DOHH2 (cell line): ENCODE data around the gene CDH5.

ENCODE experiments used
- EZH2phosphoT487 ChIP-seq: fragments of 200-600 bp; sonication (generic); IDR thresholded peaks from 2 replicates; pipeline ENCODE4 v1.6.1; 2017; ENCODE audit warnings: borderline replicate concordance, mild to moderate bottlenecking, antibody characterized with exemption, low read length, moderate library complexity, mixed read lengths
- TF ChIP-seq, protein P1 (sequence below): fragments of 200-600 bp; sonication (generic); IDR thresholded peaks from one replicate; pipeline ENCODE4 v1.5.1; 2014; ENCODE audit warnings: antibody characterized with exemption, mild to moderate bottlenecking, low read depth, low read length; ENCODE audit not compliant: poor library complexity, severe bottlenecking

- TF ChIP-seq, protein P1, sequence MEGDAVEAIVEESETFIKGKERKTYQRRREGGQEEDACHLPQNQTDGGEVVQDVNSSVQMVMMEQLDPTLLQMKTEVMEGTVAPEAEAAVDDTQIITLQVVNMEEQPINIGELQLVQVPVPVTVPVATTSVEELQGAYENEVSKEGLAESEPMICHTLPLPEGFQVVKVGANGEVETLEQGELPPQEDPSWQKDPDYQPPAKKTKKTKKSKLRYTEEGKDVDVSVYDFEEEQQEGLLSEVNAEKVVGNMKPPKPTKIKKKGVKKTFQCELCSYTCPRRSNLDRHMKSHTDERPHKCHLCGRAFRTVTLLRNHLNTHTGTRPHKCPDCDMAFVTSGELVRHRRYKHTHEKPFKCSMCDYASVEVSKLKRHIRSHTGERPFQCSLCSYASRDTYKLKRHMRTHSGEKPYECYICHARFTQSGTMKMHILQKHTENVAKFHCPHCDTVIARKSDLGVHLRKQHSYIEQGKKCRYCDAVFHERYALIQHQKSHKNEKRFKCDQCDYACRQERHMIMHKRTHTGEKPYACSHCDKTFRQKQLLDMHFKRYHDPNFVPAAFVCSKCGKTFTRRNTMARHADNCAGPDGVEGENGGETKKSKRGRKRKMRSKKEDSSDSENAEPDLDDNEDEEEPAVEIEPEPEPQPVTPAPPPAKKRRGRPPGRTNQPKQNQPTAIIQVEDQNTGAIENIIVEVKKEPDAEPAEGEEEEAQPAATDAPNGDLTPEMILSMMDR = no peak
- no peak for TF ChIP-seq EZH2phosphoT487
These were observed 35.7 kb downstream of the CDH5 start for GRCh38 chr16:66402166-66402565.
